RWPE2 (cell line): Measurements from ENCODE around the gene ZNF765.

Experiments
- ATAC-seq: fragments of 200-7000 bp; cut with Tn5 transposase; 3 replicates; pipeline ENCODE4 v1.9.1; 2021; ENCODE audit warnings: low read depth
- DNase-seq: peaks from one replicate; pipeline ENCODE4 v3.0.0-alpha.2; 2020; ENCODE audit warnings: low spot score
- H3K27ac ChIP-seq: fragments of 450-650 bp; 2 replicates; pipeline ENCODE4 v1.5.1; 2017; ENCODE audit warnings: mild to moderate bottlenecking; ENCODE audit not compliant: poor library complexity, severe bottlenecking
- H3K27me3 ChIP-seq: fragments of 250-450 bp; sonication (Bioruptor Pico); 2 replicates; pipeline ENCODE4 v1.5.1; 2021; ENCODE audit warnings: mild to moderate bottlenecking, moderate library complexity; ENCODE audit not compliant: insufficient read depth, poor library complexity, severe bottlenecking
- H3K36me3 ChIP-seq: fragments of 250-450 bp; sonication (Bioruptor Pico); 2 replicates; pipeline ENCODE4 v1.5.1; 2020; ENCODE audit warnings: low read depth, mild to moderate bottlenecking, moderate library complexity
- H3K4me1 ChIP-seq: fragments of 250-450 bp; sonication (Bioruptor Pico); 2 replicates; pipeline ENCODE4 v1.5.1; 2021; ENCODE audit warnings: mild to moderate bottlenecking, moderate library complexity; ENCODE audit not compliant: insufficient read depth, poor library complexity, severe bottlenecking
- H3K4me3 ChIP-seq: fragments of 250-450 bp; sonication (Bioruptor Pico); 2 replicates; pipeline ENCODE4 v1.5.1; 2021; ENCODE audit warnings: mild to moderate bottlenecking, moderate library complexity; ENCODE audit not compliant: severe bottlenecking
- H3K9me3 ChIP-seq: fragments of 250-450 bp; sonication (Bioruptor Pico); 2 replicates; pipeline ENCODE4 v1.5.1; 2021; ENCODE audit warnings: mild to moderate bottlenecking, moderate library complexity; ENCODE audit not compliant: severe bottlenecking
- TF ChIP-seq, protein P1 (sequence below): fragments of 450-650 bp; IDR thresholded peaks from one replicate; pipeline ENCODE4 v1.5.1; 2017; ENCODE audit warnings: mild to moderate bottlenecking, moderate library complexity; ENCODE audit not compliant: poor library complexity, severe bottlenecking

ZNF765 gene

DNA sequence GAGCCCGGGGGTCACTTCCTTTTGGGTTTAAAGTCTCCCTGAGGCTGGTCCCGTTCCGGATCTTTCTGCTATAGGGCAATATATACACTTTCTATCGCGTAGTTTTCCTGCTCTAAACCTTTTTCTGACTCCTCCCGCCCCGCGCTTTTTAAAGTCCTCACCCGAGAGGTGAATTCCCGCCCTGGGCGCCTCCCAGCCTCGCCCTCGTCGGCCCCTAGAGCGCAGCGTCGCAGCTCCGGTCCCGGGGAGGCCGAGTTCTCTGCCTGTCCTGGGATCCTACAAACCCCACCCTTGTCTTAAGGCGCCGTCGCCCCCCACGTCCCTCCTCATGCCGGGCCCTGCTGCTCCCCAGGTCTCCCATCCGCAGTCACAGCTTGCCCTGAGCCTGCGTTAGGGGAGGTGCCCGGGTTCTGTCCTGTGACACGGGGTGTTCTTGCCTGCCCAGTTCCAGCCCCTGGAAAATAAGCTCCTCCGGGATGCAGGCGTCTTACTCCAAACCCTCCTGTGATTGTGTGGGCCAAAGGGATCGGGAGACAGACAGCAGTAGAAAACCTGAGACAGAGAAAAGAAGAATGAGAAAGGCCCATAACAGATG is 29.0 kb upstream of the ZNF765 start:
- no peak for DNase-seq
- TF ChIP-seq, protein P1, sequence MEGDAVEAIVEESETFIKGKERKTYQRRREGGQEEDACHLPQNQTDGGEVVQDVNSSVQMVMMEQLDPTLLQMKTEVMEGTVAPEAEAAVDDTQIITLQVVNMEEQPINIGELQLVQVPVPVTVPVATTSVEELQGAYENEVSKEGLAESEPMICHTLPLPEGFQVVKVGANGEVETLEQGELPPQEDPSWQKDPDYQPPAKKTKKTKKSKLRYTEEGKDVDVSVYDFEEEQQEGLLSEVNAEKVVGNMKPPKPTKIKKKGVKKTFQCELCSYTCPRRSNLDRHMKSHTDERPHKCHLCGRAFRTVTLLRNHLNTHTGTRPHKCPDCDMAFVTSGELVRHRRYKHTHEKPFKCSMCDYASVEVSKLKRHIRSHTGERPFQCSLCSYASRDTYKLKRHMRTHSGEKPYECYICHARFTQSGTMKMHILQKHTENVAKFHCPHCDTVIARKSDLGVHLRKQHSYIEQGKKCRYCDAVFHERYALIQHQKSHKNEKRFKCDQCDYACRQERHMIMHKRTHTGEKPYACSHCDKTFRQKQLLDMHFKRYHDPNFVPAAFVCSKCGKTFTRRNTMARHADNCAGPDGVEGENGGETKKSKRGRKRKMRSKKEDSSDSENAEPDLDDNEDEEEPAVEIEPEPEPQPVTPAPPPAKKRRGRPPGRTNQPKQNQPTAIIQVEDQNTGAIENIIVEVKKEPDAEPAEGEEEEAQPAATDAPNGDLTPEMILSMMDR: no peak

DNA sequence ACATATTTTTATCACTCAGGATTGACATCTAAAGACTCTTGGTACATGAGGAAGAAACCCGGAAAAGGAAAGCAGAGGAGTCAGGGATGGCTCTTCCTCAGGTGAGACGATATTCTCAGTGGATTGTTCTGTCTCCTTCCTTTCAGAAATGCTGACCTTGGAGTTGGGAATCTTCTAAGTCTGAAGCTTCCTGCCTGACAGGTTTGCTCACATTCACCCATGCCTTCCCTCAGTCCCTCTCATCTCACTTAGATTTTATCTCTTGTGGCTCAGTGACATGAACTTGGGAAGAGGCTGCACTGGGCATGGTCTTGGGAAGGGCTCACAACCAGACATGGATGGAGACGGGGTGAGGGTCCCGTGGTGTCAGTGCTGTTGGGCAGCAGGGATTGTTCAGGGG is 22.8 kb upstream of the ZNF765 start:
- H3K9me3 ChIP-seq: no peaks in the 10 kb centered on the region
- H3K27me3 ChIP-seq: no peaks in the 10 kb centered on the region
- TF ChIP-seq, protein P1: no peak
- DNase-seq: no peak
- H3K27ac ChIP-seq: no peak overlapping the region
- H3K36me3 ChIP-seq: peaks cover 38% of the 10 kb centered on the region
- ATAC-seq: no peak
- no peaks in the 10 kb centered on the region for H3K4me1 ChIP-seq
- no peak overlapping the region for H3K4me3 ChIP-seq

More for the DNA sequence above, 29.0 kb upstream of the ZNF765 start:
- H3K27ac ChIP-seq: peak overlapping the region; percentile 21
- H3K4me3 ChIP-seq: peak overlapping the region; percentile 92
- ATAC-seq: peak; percentile 59
- H3K9me3 ChIP-seq: no peaks in the 10 kb centered on the region
- H3K4me1 ChIP-seq: no peaks in the 10 kb centered on the region
- no peaks in the 10 kb centered on the region for H3K36me3 ChIP-seq
- H3K27me3 ChIP-seq: no peaks in the 10 kb centered on the region

GRCh38 chr19:53374288-53374687 is 20.7 kb upstream of the ZNF765 start:
- ATAC-seq: no peak
- Histone ChIP-seq H3K27ac (no peak overlapping the region), H3K9me3 (peaks cover 1% of the 10 kb centered on the region), H3K4me1 (no peaks in the 10 kb centered on the region), H3K4me3 (no peak overlapping the region), H3K27me3 (no peaks in the 10 kb centered on the region), H3K36me3 (peaks cover 59% of the 10 kb centered on the region)
- DNase-seq: no peak
- TF ChIP-seq, protein P1: no peak

DNA sequence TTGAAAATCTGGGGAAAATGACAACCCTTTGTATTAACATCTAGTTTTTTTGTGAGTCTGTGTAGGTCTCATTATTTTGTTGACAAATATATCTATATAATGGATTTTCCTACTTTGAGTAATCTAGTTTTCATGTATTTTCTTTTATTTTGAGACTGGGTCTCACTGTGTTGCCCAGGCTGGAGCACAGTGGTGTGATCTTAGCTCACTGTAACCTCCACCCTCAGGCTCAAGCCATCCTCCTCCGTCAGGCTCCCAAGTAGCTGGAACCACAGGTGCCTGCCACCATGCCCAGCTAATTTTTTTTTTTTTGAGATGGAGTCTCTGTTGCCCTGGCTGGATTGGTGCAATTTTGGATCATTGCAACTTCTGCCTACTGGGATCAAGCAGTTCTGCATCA is 20.2 kb upstream of the ZNF765 start:
- Histone ChIP-seq H3K4me1 (no peaks in the 10 kb centered on the region), H3K36me3 (peaks cover 63% of the 10 kb centered on the region), H3K4me3 (no peak overlapping the region), H3K27me3 (no peaks in the 10 kb centered on the region), H3K9me3 (peaks cover 6% of the 10 kb centered on the region), H3K27ac (no peak overlapping the region)
- TF ChIP-seq, protein P1: no peak
- no peak for ATAC-seq
- no peak for DNase-seq

DNA sequence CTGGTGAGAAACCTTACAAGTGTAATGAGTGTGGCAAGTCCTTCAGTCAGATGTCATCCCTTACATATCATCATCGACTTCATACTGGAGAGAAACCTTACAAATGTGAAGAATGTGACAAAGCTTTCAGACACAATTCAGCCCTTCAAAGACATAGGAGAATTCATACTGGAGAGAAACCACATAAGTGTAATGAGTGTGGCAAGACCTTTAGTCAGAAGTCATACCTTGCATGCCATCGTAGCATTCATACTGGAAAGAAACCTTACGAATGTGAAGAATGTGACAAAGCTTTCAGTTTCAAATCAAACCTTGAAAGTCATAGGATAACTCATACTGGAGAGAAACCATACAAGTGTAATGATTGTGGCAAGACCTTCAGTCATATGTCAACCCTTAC is 13.6 kb upstream of the ZNF765 start:
- H3K9me3 ChIP-seq: peaks cover 24% of the 10 kb centered on the region
- no peak overlapping the region for H3K4me3 ChIP-seq
- H3K4me1 ChIP-seq: no peaks in the 10 kb centered on the region
- H3K27me3 ChIP-seq: no peaks in the 10 kb centered on the region
- no peak overlapping the region for H3K27ac ChIP-seq
- peaks cover 75% of the 10 kb centered on the region for H3K36me3 ChIP-seq
- no peak for DNase-seq
- ATAC-seq: no peak
- TF ChIP-seq, protein P1: no peak
